AG09309 (cell line): ENCODE data around the gene SNX33.
A peak's percentile ranks its signal among the peaks of the same experiment; 100 is the strongest.

Experiments
- DNase-seq: peaks from one replicate; pipeline ENCODE4 v3.0.0-alpha.2; 2010; ENCODE audit warnings: low read depth
- H3K4me3 ChIP-seq: 2 replicates; pipeline ENCODE4 v1.5.1; 2011; ENCODE audit warnings: mild to moderate bottlenecking, low read depth, low read length, moderate library complexity; ENCODE audit not compliant: control insufficient read depth
- TF ChIP-seq, protein P1 (sequence below): IDR thresholded peaks from 2 replicates; pipeline ENCODE4 v1.5.1; 2011; ENCODE audit warnings: mild to moderate bottlenecking, low read depth, low read length, inconsistent platforms; ENCODE audit not compliant: insufficient read depth, control insufficient read depth; ENCODE audit errors: missing control alignments

Gene SNX33

DNA sequence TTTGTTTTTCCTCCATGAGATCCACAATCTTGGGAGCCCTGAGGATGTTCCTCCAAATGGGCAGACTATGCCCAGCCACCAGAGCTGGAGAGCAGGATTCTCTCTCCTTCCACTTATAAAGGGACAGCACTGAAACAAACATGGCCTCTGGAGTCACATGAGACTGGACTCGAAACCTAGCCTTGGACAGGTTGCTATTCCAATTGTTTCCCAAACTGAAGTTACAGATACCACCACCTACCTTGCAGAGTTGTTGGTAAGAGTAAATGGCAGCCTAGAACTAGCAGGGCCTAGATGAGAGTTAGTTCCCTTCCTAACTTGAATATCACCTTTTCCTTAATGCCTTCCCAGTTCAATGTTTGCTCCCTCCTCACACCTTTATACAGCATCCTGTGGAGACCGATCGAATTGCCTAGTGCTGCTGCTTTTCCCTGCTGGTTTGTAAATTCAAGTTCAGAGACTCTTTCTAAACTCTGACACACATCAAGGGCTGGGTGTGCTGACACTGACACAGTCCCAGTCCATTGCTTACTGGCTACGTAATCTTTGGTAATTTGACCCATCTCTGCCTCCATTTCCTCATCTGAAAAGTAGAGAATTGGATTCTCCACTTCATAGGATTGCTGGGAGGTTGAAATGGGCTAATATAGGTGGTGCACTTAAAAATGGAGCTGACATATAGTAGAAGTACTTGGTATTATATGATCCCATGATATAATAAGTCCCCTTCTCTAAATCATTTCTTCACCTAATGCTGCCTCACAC lies 10.3 kb upstream of the SNX33 start:
- DNase-seq: no peak
- no peak overlapping the region; the same call in 1 of the 2 replicates for H3K4me3 ChIP-seq
- TF ChIP-seq, protein P1, sequence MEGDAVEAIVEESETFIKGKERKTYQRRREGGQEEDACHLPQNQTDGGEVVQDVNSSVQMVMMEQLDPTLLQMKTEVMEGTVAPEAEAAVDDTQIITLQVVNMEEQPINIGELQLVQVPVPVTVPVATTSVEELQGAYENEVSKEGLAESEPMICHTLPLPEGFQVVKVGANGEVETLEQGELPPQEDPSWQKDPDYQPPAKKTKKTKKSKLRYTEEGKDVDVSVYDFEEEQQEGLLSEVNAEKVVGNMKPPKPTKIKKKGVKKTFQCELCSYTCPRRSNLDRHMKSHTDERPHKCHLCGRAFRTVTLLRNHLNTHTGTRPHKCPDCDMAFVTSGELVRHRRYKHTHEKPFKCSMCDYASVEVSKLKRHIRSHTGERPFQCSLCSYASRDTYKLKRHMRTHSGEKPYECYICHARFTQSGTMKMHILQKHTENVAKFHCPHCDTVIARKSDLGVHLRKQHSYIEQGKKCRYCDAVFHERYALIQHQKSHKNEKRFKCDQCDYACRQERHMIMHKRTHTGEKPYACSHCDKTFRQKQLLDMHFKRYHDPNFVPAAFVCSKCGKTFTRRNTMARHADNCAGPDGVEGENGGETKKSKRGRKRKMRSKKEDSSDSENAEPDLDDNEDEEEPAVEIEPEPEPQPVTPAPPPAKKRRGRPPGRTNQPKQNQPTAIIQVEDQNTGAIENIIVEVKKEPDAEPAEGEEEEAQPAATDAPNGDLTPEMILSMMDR: no peak

DNA sequence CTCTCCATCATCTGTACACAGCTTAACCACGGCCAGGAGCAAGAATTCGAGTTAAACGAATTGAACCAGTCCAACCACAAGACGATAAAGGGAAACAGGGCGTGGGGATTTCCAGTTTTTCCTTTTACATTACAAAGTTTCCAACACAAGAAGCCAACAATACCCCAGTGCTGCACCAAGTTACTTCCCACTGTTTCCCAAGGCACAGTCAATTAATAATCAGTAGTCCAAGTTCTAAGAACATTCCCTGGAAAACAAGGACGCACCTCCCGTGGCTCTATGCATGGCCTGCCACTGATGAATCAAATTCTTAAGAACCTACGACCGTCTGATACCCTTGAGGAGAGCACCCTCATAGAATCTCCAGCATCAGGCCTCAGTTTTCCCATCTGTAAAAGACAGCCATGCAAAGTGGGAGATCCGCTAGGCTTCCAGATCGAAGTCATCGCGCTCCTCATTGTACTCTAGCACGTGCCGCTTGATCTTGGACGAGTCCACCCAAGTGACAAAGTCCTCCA lies 8.5 kb upstream of the SNX33 start:
- peak overlapping the region; percentile 87 for H3K4me3 ChIP-seq
- no peak for DNase-seq
- TF ChIP-seq, protein P1: no peak

GRCh38 chr15:75639709-75640482 lies 7.8 kb upstream of the SNX33 start, which contains the start of gene IMP3:
Gene IMP3 (minus strand): TSS chr15:75640224. CDS start chr15:75640168, 56 bp downstream.
- peak; percentile 82 for DNase-seq
- peak within 1 kb of the TSS; percentile 87 for H3K4me3 ChIP-seq
- TF ChIP-seq, protein P1: no peak

DNA sequence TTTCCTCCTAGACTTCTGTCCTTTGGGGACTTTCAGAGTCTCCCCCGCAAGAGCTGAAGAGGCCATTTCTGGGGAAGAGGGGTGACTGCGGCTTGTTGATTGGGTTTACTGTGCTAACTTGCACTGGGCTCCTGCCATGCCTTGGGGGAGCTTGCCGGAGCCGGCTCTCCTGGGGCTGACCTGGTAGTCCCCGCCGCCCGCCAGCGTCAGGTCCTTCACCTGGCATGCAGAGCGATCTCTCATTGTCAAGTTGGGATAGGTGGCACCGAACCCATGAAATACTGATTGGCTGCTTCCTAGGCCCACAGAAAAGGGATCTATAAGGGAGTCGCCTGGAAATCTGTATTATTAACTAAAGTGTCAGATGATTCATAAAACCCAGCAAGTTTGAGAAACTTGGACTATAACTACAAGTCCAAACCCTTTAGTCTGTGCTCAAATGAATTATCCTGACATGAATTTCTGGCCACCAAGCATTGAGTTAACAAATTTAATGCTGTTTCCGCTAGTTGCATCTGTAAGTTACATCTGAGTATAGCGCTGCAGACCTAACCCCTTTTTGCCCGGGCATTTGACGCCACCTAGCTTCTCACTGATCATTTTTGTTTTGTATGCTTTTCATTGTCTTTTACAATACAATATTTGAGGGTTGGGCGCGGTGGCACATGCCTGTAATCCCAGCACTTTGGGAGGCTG lies 7.1 kb upstream of the SNX33 start:
- DNase-seq: no peak
- peak overlapping the region; percentile 87 for H3K4me3 ChIP-seq
- TF ChIP-seq, protein P1: no peak

- no peak for DNase-seq
- TF ChIP-seq, protein P1: no peak
- H3K4me3 ChIP-seq: no peak overlapping the region
These were observed 6.6 kb upstream of the SNX33 start for GRCh38 chr15:75641179-75641503.

DNA sequence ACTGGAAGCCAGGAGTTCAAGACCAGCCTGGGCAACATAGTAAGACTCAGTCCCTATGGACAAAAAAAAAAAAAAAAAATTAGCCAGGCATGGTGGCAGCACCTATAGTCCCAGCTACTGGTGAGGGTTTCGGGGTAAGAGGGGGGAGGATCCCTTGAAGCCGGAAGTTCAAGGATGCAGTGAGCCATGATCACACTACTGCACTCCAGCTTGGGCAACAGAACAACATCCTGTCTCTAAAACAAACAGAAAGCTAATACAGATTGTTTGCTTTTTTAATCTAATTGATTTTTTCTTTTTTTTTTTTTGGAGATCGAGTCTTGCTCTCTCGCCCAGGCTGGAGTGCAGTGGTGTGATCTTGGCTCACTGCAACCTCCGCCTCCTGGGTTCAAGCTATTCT lies 6.1 kb upstream of the SNX33 start:
- no peak for DNase-seq
- TF ChIP-seq, protein P1: no peak
- no peak overlapping the region for H3K4me3 ChIP-seq
